HG03039 (cell line): ENCODE data around the gene TMA16.
"Not testable (repeated sequence)": the region's sequence is repeated elsewhere in the genome, so short reads cannot be mapped to it uniquely, and the experiment has no call there.

Experiments
- ATAC-seq: cut with Tn5 transposase; IDR thresholded peaks from one replicate; pipeline ENCODE4 v1.9.1; 2021; ENCODE audit warnings: mild to moderate bottlenecking, moderate library complexity; ENCODE audit not compliant: unreplicated experiment

The TMA16 gene

DNA sequence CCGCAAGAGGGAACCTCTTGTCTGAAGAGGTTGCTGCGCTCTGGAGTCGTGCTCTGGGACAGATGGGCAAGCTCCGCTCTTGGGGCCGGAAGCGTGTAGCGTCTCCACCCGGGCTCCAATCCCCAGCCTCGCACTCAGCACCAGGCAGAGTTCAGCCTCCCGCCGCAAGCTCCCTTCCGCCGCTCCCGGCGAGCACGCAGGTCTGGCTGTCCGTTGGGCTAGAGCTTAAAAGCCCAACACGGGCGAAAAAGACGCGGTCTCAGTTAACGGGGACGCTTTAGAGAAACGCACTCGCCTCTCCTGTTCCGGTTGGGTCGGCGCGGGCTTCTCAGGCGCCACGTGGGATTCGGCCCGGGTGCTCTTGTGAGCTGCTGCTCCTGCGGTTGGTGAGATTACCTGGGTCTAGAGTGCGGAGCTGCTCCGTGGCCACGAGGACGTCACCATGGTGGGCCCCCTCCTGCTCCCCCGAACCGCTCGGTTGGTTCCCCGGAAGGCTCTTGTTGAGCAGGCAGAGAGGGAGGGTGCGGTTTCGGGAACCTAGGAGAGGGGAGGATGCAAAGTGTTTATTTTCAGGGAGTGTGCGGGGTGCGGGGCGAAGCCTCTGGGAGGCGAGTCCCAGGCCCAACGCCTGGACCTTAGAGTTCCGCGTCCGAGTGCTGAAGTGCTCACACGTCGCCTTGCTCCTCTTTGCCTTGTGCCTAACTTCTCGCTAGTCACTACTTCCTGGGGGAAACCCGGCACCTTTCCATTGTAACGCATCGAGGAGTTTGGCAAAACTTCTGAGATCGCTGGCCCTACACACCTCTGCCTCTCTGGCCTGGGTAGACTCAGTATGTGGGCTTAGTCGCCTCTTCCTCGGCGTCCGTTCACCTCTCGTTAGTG is at the start of gene TMA16:
Gene TMA16 (plus strand): TSS at position 331 of the 882 bp plus-strand sequence. CDS start 112 bp downstream, at position 443.
- peak; percentile 88 for ATAC-seq

- ATAC-seq: not testable (repeated sequence)
These were observed 47.5 kb upstream of the TMA16 start for GRCh38 chr4:163447023-163447422.

DNA sequence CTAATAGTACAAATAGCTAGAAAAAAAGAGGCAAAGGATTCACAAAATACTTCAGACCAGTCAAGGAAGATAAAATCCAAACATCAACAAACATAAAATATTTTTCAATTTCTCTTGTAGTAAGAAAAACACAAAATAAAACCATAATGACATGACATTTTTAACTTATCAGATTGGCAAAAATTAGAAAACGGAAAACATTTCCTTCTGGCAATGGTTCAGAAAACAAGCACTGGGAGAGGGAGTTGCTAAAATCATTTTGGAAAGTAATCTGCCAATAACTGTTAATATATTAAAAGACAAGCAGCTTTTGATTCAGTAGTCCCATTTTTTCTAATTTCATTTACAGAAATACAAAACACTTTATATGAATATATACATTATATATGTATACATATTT is 47.0 kb upstream of the TMA16 start:
- ATAC-seq: no peak

GRCh38 chr4:163448540-163449203 is 45.8 kb upstream of the TMA16 start:
- ATAC-seq: no peak

DNA sequence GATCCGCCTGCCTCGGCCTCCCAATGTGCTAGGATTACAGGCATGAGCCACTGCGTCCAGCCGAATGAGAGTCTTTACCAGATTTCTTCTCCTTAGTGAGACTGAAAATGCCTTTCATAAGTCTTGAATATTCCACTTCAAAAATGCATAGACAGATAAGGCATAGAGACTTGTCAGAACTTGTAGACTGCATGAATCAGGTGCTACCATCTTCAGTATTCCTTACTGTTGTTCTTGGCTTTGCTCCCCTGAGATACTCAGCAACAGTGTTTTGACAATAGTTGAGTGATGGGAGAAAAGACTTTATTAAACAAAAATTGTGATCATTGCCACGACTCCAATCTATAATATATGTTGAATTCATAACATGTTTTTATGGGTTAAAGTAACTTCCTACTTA is 31.9 kb upstream of the TMA16 start:
- ATAC-seq: no peak

DNA sequence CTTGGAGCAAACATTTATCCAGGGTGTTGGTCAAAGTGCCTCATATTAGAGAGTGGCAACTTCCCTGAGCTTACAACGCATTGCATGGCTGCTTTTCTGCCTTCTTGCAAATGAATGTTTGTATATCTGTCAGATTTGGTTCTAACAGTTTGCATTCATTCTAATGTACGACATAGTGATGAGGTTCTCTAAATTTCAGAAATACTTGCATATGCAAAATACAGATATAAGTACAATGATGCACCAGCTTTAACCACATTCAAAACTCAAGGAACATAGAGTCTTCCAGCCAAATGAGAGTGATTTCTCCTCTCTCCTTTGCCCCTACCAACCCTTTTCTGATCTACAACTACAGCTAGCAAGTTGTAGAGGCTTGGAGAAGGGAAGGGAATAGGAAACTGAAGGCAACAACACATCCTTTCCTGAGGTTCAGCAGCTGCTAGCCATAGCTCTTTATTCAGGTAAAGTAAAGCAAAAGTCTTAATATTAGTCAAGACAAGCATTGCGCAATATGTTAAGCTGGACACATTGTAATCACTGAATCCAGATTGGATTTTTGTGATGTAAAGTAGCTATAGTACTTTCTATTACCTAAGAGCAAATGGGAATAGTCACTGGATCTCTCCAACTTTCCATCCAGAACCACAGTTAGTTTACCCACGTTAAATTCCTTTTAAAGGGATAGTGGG is 27.3 kb upstream of the TMA16 start:
- no peak for ATAC-seq

- ATAC-seq: no peak
These were observed 24.1 kb upstream of the TMA16 start for GRCh38 chr4:163470391-163470790.

DNA sequence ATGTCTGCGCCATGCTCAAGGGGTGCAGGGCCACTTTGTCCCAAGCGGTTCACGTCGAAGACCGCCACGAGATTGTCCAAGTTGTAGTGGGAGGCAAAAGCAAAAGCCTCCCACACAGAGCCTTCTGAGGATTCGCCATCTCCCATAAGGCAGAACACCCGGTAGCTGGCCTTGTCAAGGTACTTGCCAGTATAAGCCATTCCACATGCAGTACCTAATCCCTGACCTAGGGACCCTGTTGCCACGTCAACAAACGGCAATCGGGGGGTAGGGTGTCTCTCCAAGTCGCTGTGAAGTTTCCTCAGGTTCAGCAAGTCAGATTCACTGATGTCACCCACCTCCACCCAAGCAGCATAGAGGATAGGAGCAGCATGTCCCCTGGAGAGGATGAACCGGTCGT is 21.4 kb upstream of the TMA16 start:
- ATAC-seq: no peak

DNA sequence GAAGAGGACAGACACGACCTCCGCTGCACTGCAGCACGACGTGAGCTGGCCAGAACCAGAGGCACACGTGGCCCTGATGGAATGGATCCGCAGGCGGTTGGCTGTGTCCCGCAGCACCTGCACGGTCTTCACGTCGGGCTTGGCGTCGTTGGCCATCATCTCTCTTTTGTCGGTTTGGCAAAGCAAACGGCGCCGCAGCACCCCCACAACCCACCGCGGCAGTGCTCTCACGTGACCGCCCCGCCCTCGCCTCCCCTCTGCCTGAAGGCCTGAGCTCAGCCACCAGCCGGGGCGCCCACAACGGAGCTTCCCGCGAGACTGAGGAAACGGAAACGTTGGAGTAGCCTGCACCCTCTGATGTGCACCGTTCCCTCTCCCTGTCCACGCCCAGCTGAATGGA is 20.9 kb upstream of the TMA16 start, which contains the start of gene TKTL2:
Gene TKTL2 (minus strand): TSS at position 179 of the 400 bp plus-strand sequence. CDS start 20 bp downstream, at position 159.
- ATAC-seq: no peak

- no peak for ATAC-seq
These were observed 20.5 kb upstream of the TMA16 start for GRCh38 chr4:163474027-163474426.

DNA sequence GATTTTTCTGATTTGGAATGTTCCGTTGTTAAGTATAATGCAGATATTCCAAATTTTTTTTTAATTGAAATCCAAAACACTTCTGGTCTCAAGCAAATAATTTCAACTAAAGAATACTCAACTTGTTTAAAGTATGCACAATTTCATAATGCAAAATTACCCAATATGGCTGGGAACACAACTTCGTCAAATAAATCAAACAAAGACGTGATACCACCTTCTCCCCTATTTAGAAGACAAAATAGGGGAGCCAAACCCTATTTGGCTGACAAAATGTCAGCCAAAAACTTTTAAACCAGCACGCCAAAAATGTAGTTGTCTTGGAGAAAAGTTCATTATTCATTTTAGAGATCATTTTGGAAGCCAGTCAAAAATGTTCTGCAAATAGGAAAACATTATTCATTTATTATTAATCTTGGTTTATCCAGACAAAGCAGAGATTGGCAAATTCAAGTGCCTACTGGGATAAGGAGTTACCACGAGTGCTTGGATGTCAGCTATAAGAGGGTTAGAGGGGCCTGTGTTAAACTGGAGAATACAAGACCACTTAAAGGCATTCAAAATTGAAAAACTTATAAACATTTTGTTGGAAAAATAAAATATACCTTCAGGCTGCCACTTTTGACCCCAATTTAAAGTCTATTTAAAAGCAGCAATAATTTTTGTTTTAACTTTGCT is 17.6 kb upstream of the TMA16 start:
- no peak for ATAC-seq

DNA sequence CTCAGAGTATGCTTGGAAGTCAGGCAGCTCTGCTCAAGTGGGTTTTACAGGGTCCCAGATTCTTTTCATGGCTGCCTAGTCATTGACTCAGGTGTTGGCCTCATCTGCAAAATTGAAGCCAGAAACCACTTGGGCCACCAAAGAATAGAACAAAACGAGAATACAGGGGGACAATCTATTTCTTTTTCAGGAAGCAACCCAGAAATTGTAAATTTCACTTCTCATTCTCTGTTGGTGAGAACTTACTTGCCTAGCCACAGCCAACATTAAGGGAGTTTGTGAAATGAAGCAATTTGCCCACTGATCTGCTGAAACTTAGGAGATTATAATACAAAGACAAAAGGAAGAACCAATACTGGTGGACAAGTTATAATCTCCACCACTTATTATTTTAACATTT is 12.3 kb upstream of the TMA16 start:
- ATAC-seq: peak; percentile 64

GRCh38 chr4:163484906-163485305 is 9.6 kb upstream of the TMA16 start:
- no peak for ATAC-seq

- no peak for ATAC-seq
These were observed 8.9 kb upstream of the TMA16 start for GRCh38 chr4:163485589-163485988.

- ATAC-seq: no peak
These were observed 8.2 kb upstream of the TMA16 start for GRCh38 chr4:163486321-163486720.

DNA sequence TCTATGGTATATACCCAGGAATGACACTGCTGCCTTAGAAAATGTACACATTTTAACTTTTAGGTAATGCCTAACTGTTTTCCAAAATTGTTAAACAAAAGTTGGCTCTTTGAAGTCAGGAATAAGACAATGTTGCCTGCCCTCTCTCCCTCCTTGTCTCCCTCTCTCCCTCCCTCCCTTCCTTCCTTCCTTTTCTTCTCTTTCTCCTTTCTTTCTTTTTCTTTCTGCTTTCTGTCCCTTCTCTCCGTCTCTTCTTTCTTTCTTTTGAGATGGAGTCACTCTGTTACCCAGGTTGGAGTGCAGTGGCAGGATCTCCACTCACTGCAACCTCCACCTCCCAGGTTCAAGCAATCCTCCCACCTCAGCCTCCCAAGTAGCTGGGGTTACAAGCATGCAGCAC is 4.6 kb upstream of the TMA16 start:
- no peak for ATAC-seq

GRCh38 chr4:163492951-163493504 is 1.5 kb upstream of the TMA16 start:
- no peak for ATAC-seq

GRCh38 chr4:163493643-163494359 is 689 bp upstream of the TMA16 start:
- ATAC-seq: no peak

GRCh38 chr4:163495900-163496299 is 1.4 kb downstream of the TMA16 start:
- ATAC-seq: no peak

GRCh38 chr4:163500586-163500985 is 6.1 kb downstream of the TMA16 start:
- ATAC-seq: no peak
